GM18867 (cell line): Measurements from ENCODE around the gene ANKRD66.

ENCODE experiments used
- ATAC-seq: cut with Tn5 transposase; IDR thresholded peaks from one replicate; pipeline ENCODE4 v1.9.1; 2021; ENCODE audit warnings: mild to moderate bottlenecking, moderate library complexity; ENCODE audit not compliant: unreplicated experiment

ANKRD66 gene

GRCh38 chr6:46789434-46790354 lies 43.0 kb downstream of the ANKRD66 start:
- ATAC-seq, result no peak

DNA sequence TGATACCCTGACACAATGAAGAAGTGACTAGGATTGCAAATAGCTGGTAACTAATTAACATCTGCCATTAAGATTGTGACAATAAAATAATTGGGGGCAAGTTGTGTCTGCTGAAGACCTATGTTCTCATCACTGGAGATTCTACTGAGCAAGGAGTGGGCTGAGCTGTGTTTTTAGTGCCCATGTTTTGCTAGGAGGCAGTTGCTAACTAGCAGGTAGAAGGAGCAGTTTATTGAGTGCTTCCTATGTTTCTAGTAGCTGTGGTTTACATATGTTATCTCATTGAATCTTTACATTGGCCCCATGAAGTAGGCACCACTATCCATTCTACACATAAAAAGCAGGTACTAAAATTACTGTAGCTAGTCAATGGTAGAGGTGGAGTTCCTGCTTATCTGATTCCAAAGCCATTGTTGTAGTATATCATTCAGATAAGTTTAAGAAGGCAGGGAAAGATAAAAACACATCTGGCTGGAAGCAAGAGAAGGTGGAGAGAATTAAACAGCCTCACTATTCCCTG lies 43.7 kb downstream of the ANKRD66 start:
- no peak for ATAC-seq

GRCh38 chr6:46792635-46793034 lies 45.9 kb downstream of the ANKRD66 start:
- no peak for ATAC-seq

DNA sequence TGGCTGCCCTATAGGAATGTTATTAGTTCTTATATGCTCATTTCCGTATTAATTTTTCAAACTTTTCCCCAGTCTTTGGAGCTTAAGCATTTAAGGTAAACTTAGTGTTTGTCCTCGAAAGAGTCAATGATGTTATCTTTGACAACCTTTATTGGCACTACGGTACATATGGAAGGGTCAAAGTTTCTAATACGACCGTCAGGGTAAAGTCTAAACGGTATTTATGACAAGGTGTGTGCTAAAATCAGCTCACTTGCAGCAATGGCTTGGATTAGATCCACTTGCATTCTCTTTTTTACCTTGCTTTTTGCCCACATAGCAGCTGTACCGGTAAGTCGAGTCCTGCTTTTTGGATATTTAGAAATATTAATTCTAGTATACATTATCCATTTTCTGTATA lies 46.4 kb downstream of the ANKRD66 start, which contains the start of gene MEP1A:
Gene MEP1A (plus strand): TSS at position 252 of the 400 bp plus-strand sequence. CDS start 10 bp downstream, at position 262.
- ATAC-seq, result no peak

DNA sequence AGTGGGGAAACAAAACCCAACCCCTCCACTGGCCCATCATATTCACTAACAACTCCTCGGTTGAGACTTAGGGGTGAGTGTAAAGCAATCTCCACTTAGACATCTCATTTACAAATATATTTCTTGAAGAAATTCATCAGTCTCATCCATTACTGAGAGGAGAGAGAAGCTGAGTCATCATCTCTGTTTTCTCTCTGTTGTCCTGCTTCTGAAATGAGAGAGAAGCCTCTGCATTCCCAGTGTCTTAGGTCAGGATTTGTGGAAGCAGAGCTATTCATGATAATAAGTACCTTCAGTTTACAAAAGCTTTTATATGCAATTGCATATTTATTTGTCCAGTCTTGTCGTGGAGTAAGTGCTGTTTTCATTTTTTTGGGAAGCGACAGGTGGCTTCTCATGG lies 47.3 kb downstream of the ANKRD66 start:
- no peak for ATAC-seq

- no peak for ATAC-seq
These were observed 49.1 kb downstream of the ANKRD66 start for GRCh38 chr6:46795816-46796215.

DNA sequence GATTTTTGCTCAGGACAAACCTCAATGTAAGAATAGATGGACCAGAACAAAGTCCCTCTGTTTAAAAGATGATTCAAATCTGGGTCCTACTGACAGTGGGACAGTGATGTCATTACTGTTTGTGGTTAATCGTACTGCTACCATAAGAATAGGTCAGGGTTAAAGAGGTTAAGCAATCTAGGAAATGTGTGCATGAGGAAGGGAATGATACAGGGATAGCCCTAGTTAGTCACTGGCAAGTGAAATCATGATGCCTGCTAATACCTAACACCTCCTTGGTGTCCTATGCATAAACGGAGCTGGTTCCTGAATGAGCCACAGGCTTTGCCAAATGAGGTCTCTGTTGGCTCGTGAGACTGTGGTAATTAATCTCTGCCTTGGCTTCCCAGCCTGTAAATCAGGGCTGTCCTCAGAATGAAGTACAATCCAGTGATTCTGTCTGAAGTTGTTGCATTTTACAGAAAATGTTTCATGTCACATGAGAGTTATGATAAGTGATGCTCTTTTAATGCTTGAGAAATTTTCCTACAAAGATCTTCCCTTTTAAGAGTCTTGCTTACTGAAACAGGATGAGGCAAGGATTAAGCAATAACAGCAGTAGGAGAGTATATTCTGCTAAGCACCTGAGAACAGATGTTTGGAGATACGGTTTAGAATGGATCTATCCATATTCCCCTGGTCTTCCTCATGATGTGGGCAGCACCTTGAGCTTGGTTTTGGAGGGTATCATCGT lies 50.3 kb downstream of the ANKRD66 start:
- no peak for ATAC-seq

DNA sequence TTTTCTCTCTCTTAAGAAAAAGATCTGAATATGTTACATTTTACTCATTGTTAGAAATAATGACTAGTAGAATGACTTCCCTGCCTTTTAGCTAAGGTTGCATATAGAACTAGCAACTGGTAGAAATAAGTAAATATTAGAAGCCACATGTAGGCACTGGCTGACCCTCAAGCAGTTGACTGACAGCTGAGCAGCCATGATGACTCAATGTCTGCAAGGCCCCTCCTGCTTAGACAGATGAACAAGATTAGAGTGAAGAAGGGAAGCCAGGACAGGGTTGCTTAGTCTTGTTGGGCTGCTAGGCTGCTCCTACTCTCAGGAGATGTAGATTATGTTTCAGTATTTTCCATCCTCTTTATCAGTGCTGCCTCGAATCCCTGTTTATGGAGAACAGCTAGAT lies 52.9 kb downstream of the ANKRD66 start:
- ATAC-seq, result no peak

GRCh38 chr6:46808806-46809205 lies 62.1 kb downstream of the ANKRD66 start:
- ATAC-seq, result no peak
